Measurements from ENCODE around the gene EXOC3L1. TPM values are rescaled to one million over a fixed set of nuclear protein-coding genes. Genes with fewer than 3 reads are reported as not detected.
A peak's percentile ranks its signal among the peaks of the same experiment; 100 is the strongest.

Gene EXOC3L1
- total RNA-seq, 1 donor from 2014 or later: 2.5 TPM

GRCh38 chr16:67162506-67163163, 27.3 kb downstream of the EXOC3L1 start:
- Histone ChIP-seq H3K4me1 (peaks cover 63% of the 10 kb centered on the region), H3K27ac (peak overlapping the region; percentile 76), H3K36me3 (no peaks in the 10 kb centered on the region), H3K9me3 (no peaks in the 10 kb centered on the region), H3K4me3 (peak overlapping the region; percentile 44 to 45), H3K27me3 (no peaks in the 10 kb centered on the region)
- TF ChIP-seq POLR2AphosphoS5 (IDR thresholded peaks at IDR 0.05; ENCODE audit: insufficient read depth in 1 of 2, low read depth in 1 of 2) (no peak), CTCF (IDR thresholded peaks at IDR 0.05) (no peak), POLR2A (IDR thresholded peaks at IDR 0.05) (no peak)
- no peak for DNase-seq (ENCODE audit: extremely low spot score in 2 of 2)
- intact Hi-C loops (cut with DNase I): no loop called here

DNA sequence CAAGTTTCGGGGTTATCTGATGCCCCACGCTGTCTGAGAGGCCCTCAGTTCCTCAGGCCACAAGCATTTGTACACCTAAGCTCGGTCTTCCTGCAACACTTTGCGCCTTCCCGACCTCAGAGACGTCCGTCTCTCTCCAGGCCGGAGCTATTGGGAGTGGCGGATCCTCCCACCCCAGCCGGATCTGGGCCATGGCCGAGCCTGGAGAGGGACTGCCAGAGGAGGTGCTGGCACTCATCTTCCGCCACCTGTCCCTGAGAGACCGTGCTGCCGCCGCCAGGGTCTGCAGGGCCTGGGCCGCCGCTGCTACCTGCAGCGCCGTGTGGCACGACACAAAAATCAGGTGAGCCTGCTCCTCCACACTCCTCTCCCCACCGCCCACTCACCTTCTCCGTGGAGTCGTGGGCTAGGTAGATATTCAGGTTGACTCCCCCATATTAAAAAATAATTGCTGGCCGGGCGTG, 28.3 kb downstream of the EXOC3L1 start:
- Histone ChIP-seq H3K36me3 (no peaks in the 10 kb centered on the region), H3K9me3 (no peaks in the 10 kb centered on the region), H3K27ac (no peak overlapping the region), H3K4me3 (peak overlapping the region in 1 of 2 donors; percentile 98), H3K4me1 (peaks cover 63% of the 10 kb centered on the region), H3K27me3 (no peaks in the 10 kb centered on the region)
- no peak for DNase-seq (ENCODE audit: extremely low spot score in 2 of 2)
- TF ChIP-seq POLR2A (IDR thresholded peaks at IDR 0.05) (no peak), CTCF (IDR thresholded peaks at IDR 0.05) (no peak), POLR2AphosphoS5 (IDR thresholded peaks at IDR 0.05; ENCODE audit: insufficient read depth in 1 of 2, low read depth in 1 of 2) (no peak)
- intact Hi-C loops (cut with DNase I): no loop called here

- H3K4me3 ChIP-seq: peak overlapping the region; percentile 66 to 98
- DNase-seq (ENCODE audit: extremely low spot score in 2 of 2): no peak
- intact Hi-C loops (cut with DNase I): no loop called here
- no peaks in the 10 kb centered on the region for H3K36me3 ChIP-seq
- H3K4me1 ChIP-seq: peaks cover 65% of the 10 kb centered on the region
- TF ChIP-seq CTCF (IDR thresholded peaks at IDR 0.05) (no peak), POLR2A (IDR thresholded peaks at IDR 0.05) (no peak), POLR2AphosphoS5 (IDR thresholded peaks at IDR 0.05; ENCODE audit: insufficient read depth in 1 of 2, low read depth in 1 of 2) (no peak)
- no peaks in the 10 kb centered on the region for H3K27me3 ChIP-seq
- no peaks in the 10 kb centered on the region for H3K9me3 ChIP-seq
- peak overlapping the region; percentile 72 for H3K27ac ChIP-seq
Measured at GRCh38 chr16:67158637-67159600, 31.0 kb downstream of the EXOC3L1 start.

DNA sequence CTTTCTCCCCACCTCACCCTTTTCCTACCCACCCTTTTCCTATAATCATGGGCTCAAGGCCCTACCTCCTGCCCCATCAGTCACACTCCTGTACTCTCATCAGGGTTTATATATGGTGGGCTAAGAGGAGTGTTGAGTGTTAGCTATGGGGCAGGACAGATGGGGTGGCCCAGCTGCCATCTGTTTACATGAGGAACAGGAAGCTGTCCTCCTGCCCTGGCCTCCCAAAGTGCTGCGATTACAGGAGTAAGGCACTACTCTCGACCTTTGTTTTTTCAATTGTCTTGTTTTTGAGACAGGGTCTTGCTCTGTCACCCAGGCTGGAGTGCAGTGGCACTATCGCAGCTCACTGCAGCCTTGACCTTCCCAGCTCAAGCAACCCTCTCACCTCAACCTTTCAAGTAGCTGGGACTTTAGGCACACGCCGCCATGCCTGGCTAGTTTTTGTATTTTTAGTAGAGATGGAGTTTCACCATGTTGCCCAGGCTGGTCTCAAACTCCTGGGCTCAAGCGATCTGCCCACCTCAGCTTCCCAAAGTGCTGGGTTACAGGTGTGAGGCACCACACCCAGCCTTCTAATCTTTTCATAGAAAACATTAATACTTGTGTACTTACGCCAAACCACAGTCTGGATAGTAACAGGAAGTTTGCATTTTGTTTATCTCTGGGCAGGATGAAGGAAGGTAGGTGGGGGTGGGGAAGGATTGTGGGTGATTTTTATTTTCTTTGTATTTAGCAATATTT, 31.9 kb downstream of the EXOC3L1 start:
- Histone ChIP-seq H3K9me3 (no peaks in the 10 kb centered on the region), H3K36me3 (no peaks in the 10 kb centered on the region), H3K4me1 (peaks cover 57% of the 10 kb centered on the region), H3K27me3 (no peaks in the 10 kb centered on the region), H3K4me3 (no peak overlapping the region), H3K27ac (no peak overlapping the region)
- TF ChIP-seq POLR2A (IDR thresholded peaks at IDR 0.05) (no peak), CTCF (IDR thresholded peaks at IDR 0.05) (no peak), POLR2AphosphoS5 (IDR thresholded peaks at IDR 0.05; ENCODE audit: insufficient read depth in 1 of 2, low read depth in 1 of 2) (no peak)
- DNase-seq (ENCODE audit: extremely low spot score in 2 of 2): no peak
- intact Hi-C loops (cut with DNase I): no loop called here

All from vagina (tissue), 2 donors.